Right lobe of liver (tissue), 4 donors: ENCODE data around the gene JRKL.

ENCODE experiments used
- CTCF ChIP-seq, 4 donors: fragments of 200-600 bp in 3 of 4; fragments of 450-650 bp in 1 of 4; IDR thresholded peaks; one replicate each; pipeline versions ENCODE4 v1.5.1 to v1.8.0; 2016 to 2022; ENCODE audit warnings: antibody characterized with exemption in 4 of 4, mild to moderate bottlenecking in 2 of 4
- POLR2A ChIP-seq: fragments of 450-650 bp; IDR thresholded peaks from one replicate; pipeline ENCODE4 v1.6.1; 2017; ENCODE audit warnings: antibody characterized with exemption, mild to moderate bottlenecking
- donor health status: DM: no; HTN: no; CAD: no.
- donor health status: DM: no; HTN: no; CAD: no.
- donor health status: DM: no; HTN: yes; CAD: no.

DNA sequence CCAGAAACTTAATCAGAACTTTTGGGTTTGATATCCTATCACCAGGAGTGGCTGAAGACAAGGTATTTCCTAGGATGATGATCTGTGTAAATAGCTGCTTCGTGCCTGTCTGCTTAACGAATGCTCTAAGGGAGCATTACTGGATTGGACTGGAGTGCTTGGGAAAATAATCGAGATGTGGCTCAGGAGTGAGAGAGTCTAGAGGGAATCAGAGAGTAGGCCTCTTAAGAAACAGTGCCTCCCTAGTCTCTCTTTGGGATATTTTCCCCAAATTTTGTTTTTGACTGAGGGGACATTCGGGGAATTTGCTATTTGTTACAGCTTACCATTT, 49.3 kb upstream of the JRKL start:
- TF ChIP-seq CTCF (IDR thresholded peaks at IDR 0.05) (no peak), POLR2A (no peak)
